ENCODE results near the gene NSRP1.

DNA sequence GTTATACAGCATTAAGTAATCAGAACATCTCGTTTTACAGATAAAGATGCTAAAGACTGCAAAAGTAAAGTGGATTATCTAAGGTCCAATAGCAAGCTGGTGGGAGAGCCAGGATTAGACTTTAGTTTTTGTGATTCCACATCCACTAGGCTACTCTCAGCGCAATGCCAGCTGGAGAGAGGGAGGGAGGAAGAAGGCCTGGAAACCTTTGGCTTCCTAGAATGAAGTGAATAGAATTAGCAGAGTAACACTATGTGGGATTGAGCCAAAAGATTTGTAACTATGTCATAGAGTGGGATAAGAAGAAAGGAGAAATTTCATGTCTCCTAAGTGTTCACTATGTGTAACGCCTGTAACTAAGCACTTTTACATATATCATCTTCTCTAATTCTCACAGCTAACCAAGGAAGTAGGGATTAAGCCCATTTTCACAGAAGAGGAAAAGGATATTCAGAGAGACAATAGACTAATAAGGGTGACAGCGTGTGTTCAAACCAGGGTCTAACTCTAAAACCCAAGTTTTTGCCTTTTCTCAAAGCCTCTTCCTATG lies 25.4 kb upstream of the NSRP1 start:
- TF ChIP-seq, protein P1, sequence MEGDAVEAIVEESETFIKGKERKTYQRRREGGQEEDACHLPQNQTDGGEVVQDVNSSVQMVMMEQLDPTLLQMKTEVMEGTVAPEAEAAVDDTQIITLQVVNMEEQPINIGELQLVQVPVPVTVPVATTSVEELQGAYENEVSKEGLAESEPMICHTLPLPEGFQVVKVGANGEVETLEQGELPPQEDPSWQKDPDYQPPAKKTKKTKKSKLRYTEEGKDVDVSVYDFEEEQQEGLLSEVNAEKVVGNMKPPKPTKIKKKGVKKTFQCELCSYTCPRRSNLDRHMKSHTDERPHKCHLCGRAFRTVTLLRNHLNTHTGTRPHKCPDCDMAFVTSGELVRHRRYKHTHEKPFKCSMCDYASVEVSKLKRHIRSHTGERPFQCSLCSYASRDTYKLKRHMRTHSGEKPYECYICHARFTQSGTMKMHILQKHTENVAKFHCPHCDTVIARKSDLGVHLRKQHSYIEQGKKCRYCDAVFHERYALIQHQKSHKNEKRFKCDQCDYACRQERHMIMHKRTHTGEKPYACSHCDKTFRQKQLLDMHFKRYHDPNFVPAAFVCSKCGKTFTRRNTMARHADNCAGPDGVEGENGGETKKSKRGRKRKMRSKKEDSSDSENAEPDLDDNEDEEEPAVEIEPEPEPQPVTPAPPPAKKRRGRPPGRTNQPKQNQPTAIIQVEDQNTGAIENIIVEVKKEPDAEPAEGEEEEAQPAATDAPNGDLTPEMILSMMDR (IDR thresholded peaks at IDR 0.05; ENCODE audit: low read length): no peak
- TF ChIP-seq EZH2phosphoT487 (IDR thresholded peaks at IDR 0.05; ENCODE audit: low read length): no peak
